Sigmoid colon (tissue), 3 donors: ENCODE measurements around the gene MAD1L1.

Source experiments
- POLR2A ChIP-seq, 2 donors: fragments of 450-650 bp; IDR thresholded peaks; one replicate each; pipeline ENCODE4 v1.6.1; 2016; ENCODE audit warnings: antibody characterized with exemption in 2 of 2, mild to moderate bottlenecking in 2 of 2, moderate library complexity in 2 of 2
- TF ChIP-seq, protein P1 (sequence below), 4 experiments: fragments of 450-650 bp in 3 of 4; fragments of 200-600 bp in 1 of 4; IDR thresholded peaks; one replicate each; pipeline ENCODE4 v1.5.1; 2016 to 2019; ENCODE audit warnings: antibody characterized with exemption in 4 of 4, mild to moderate bottlenecking in 3 of 4, moderate library complexity in 2 of 4

DNA sequence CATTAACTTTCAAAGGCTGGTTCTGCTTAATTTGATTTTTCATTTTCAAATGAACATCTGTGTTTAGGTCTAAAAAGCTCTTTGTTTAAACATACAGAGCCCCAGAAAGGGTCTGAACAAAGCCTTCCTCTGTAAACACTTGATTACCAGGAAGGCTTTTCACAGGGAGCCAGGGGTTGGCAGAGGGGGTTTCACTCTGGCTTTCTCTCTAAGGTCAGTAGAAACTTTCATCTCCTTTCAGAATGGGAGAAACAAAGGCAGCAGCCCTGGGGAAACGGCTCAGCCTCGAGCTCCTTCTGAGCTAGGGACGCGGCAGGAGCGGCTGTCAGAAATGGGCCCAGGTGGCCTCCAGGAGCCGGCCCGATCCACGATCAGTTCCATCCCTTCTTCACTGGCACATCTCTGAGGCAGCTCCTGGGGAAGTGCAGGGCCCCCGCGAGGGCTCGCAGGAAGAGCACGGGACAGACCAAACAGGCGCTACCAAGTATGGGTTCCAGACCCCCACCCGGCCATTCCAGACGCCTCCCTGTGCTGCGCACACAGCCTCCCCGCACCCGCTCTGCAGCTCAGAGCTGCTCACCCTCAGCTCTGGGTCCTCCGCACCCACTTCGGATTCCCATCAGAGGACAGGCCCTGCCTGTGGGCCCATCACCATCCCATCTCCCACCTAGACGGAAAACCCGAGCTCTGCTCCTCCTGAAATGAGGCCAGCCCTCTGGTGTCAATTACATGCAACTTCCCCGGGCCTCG, 124.1 kb downstream of the MAD1L1 start:
- TF ChIP-seq, protein P1, sequence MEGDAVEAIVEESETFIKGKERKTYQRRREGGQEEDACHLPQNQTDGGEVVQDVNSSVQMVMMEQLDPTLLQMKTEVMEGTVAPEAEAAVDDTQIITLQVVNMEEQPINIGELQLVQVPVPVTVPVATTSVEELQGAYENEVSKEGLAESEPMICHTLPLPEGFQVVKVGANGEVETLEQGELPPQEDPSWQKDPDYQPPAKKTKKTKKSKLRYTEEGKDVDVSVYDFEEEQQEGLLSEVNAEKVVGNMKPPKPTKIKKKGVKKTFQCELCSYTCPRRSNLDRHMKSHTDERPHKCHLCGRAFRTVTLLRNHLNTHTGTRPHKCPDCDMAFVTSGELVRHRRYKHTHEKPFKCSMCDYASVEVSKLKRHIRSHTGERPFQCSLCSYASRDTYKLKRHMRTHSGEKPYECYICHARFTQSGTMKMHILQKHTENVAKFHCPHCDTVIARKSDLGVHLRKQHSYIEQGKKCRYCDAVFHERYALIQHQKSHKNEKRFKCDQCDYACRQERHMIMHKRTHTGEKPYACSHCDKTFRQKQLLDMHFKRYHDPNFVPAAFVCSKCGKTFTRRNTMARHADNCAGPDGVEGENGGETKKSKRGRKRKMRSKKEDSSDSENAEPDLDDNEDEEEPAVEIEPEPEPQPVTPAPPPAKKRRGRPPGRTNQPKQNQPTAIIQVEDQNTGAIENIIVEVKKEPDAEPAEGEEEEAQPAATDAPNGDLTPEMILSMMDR (IDR thresholded peaks at IDR 0.05): no peak
- no peak for TF ChIP-seq POLR2A (IDR thresholded peaks at IDR 0.05)
